ENCODE results near the gene TIAM2.

DNA sequence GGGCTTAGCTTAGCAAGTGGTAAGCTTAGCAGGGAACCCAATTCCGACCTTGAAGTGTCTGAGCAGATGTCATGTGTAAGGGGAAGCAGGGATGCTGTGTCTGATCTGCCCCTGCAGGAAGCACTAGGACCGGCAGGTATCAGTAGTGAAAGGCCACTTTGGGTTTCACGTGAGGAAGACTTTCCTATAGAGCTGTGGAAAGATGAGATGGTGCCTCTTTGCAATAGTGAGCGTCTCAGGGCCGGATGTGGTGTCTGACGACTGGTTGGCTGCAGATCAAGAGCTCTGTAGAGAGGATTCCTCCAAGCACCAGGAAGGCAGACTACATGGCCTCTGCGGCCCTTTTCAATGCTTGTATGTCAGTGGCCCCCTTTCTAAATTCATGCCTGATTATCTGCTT is 98.3 kb downstream of the TIAM2 start:
- TF ChIP-seq, protein P1, sequence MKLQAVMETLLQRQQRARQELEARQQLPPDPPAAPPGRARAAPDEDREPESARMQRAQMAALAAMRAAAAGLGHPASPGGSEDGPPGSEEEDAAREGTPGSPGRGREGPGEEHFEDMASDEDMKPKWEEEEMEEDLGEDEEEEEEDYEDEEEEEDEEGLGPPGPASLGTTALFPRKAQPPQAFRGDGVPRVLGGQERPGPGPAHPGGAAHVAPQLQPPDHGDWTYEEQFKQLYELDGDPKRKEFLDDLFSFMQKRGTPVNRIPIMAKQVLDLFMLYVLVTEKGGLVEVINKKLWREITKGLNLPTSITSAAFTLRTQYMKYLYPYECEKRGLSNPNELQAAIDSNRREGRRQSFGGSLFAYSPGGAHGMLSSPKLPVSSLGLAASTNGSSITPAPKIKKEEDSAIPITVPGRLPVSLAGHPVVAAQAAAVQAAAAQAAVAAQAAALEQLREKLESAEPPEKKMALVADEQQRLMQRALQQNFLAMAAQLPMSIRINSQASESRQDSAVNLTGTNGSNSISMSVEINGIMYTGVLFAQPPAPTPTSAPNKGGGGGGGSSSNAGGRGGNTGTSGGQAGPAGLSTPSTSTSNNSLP (IDR thresholded peaks at IDR 0.05; ENCODE audit: borderline replicate concordance, low read depth, low read length) = no peak
- TF ChIP-seq, protein P2, sequence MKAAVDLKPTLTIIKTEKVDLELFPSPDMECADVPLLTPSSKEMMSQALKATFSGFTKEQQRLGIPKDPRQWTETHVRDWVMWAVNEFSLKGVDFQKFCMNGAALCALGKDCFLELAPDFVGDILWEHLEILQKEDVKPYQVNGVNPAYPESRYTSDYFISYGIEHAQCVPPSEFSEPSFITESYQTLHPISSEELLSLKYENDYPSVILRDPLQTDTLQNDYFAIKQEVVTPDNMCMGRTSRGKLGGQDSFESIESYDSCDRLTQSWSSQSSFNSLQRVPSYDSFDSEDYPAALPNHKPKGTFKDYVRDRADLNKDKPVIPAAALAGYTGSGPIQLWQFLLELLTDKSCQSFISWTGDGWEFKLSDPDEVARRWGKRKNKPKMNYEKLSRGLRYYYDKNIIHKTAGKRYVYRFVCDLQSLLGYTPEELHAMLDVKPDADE (conservative IDR thresholded peaks at IDR 0.05; ENCODE audit: control insufficient read depth, low read depth, low read length) = no peak
- no peak for TF ChIP-seq SIN3B (IDR thresholded peaks at IDR 0.05; ENCODE audit: low read depth)
- no peak for TF ChIP-seq RFX5 (IDR thresholded peaks at IDR 0.05; ENCODE audit: low read depth, low read length)
- TF ChIP-seq, protein P3, sequence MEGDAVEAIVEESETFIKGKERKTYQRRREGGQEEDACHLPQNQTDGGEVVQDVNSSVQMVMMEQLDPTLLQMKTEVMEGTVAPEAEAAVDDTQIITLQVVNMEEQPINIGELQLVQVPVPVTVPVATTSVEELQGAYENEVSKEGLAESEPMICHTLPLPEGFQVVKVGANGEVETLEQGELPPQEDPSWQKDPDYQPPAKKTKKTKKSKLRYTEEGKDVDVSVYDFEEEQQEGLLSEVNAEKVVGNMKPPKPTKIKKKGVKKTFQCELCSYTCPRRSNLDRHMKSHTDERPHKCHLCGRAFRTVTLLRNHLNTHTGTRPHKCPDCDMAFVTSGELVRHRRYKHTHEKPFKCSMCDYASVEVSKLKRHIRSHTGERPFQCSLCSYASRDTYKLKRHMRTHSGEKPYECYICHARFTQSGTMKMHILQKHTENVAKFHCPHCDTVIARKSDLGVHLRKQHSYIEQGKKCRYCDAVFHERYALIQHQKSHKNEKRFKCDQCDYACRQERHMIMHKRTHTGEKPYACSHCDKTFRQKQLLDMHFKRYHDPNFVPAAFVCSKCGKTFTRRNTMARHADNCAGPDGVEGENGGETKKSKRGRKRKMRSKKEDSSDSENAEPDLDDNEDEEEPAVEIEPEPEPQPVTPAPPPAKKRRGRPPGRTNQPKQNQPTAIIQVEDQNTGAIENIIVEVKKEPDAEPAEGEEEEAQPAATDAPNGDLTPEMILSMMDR (IDR thresholded peaks at IDR 0.05 in 2 of 3, conservative IDR thresholded peaks at IDR 0.05 in 1 of 3; ENCODE audit: insufficient read depth in 2 of 3, low read depth in 1 of 3, low read length in 3 of 3) = no peak
- no peak for TF ChIP-seq SP1 (CRISPR knock-in tag; IDR thresholded peaks at IDR 0.05)
- no peak for TF ChIP-seq MEF2A (IDR thresholded peaks at IDR 0.05; ENCODE audit: control insufficient read depth, low read depth, low read length)

Measured in K562 (cell line).